Measurements from ENCODE around the gene RNF208. TPM values are rescaled to one million over a fixed set of nuclear protein-coding genes. Genes with fewer than 3 reads are reported as not detected.

Gene RNF208
- total RNA-seq, 2 donors from 2014 or later: 3.7 TPM; not detected in 1

DNA sequence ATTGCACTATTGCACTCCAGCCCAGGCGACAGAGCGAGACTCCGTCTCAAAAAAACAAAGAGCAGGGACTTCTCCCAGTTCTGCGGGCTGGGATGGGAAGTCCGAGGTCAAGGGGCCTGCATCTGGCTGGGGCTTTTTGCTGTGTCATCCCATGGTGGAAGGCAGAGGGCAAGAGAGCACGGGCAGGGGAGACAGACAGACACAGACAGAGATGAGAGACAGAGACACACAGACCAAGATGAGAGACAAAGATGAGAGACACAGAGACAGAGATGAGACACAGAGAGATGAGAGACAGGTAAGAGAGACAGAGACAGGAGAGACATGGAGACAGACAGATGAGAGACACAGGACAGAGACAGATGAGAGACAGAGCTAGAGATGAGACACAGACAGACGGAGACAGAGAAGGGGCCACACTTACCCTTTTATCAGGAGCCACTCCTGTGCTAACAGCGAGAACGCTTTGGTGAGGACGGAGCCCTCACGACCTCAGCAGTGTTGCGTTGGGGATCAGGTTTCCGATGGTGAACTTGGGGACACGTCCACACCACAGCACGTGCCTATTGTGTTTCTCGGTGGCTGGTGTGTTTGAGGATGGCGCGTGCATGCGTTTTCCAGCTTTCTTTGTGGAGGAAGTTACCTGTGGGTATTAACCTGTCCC, 46.6 kb upstream of the RNF208 start:
- peaks cover 57% of the 10 kb centered on the region for H3K36me3 ChIP-seq
- DNase-seq (ENCODE audit: low spot score) (no peak), ATAC-seq (ENCODE audit: insufficient number of reproducible peaks, low FRiP score, low read depth) (no peak)
- peak overlapping the region; percentile 37 for H3K4me3 ChIP-seq
- peaks cover 17 to 35% of the 10 kb centered on the region in 2 donors for H3K4me1 ChIP-seq (ENCODE audit: control insufficient read depth in 1 of 2, low read depth in 2 of 2)
- no peaks in the 10 kb centered on the region for H3K27me3 ChIP-seq (replicated peaks; ENCODE audit: insufficient read depth)
- TF ChIP-seq, protein P1, sequence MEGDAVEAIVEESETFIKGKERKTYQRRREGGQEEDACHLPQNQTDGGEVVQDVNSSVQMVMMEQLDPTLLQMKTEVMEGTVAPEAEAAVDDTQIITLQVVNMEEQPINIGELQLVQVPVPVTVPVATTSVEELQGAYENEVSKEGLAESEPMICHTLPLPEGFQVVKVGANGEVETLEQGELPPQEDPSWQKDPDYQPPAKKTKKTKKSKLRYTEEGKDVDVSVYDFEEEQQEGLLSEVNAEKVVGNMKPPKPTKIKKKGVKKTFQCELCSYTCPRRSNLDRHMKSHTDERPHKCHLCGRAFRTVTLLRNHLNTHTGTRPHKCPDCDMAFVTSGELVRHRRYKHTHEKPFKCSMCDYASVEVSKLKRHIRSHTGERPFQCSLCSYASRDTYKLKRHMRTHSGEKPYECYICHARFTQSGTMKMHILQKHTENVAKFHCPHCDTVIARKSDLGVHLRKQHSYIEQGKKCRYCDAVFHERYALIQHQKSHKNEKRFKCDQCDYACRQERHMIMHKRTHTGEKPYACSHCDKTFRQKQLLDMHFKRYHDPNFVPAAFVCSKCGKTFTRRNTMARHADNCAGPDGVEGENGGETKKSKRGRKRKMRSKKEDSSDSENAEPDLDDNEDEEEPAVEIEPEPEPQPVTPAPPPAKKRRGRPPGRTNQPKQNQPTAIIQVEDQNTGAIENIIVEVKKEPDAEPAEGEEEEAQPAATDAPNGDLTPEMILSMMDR (IDR thresholded peaks at IDR 0.05): no peak
- peak overlapping the region; percentile 21 to 83 for H3K27ac ChIP-seq
- no peaks in the 10 kb centered on the region for H3K9me3 ChIP-seq

DNA sequence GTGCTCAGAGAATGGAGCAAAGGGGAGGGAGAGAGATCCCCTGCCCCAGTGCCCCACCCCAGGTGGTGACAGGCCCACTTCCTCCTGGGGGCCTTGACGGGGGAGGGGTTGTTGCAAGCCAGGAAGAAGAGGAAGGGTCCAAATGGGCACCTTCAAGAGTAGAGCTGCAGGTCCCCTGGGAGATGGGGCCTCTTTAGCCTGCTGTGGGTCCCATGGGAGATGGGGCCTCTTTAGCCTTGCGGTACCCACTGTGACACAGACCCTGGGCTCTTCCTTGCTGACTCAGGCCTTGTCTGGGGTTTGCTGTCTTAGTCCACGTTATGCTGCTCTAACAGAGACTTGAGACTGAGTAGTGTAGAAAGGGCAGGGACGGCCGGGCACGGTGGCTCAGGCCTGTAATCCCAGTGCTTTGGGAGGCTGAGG, 45.9 kb upstream of the RNF208 start:
- H3K4me3 ChIP-seq: no peak overlapping the region
- no peaks in the 10 kb centered on the region for H3K9me3 ChIP-seq
- peaks cover 55% of the 10 kb centered on the region for H3K36me3 ChIP-seq
- H3K27ac ChIP-seq: peak overlapping the region in 1 of 2 donors; percentile 83
- TF ChIP-seq, protein P1 (IDR thresholded peaks at IDR 0.05): no peak
- ATAC-seq (ENCODE audit: insufficient number of reproducible peaks, low FRiP score, low read depth): no peak
- no peaks in the 10 kb centered on the region for H3K27me3 ChIP-seq (replicated peaks; ENCODE audit: insufficient read depth)
- H3K4me1 ChIP-seq (ENCODE audit: control insufficient read depth in 1 of 2, low read depth in 2 of 2): peaks cover 17 to 35% of the 10 kb centered on the region in 2 donors
- no peak for DNase-seq (ENCODE audit: low spot score)

DNA sequence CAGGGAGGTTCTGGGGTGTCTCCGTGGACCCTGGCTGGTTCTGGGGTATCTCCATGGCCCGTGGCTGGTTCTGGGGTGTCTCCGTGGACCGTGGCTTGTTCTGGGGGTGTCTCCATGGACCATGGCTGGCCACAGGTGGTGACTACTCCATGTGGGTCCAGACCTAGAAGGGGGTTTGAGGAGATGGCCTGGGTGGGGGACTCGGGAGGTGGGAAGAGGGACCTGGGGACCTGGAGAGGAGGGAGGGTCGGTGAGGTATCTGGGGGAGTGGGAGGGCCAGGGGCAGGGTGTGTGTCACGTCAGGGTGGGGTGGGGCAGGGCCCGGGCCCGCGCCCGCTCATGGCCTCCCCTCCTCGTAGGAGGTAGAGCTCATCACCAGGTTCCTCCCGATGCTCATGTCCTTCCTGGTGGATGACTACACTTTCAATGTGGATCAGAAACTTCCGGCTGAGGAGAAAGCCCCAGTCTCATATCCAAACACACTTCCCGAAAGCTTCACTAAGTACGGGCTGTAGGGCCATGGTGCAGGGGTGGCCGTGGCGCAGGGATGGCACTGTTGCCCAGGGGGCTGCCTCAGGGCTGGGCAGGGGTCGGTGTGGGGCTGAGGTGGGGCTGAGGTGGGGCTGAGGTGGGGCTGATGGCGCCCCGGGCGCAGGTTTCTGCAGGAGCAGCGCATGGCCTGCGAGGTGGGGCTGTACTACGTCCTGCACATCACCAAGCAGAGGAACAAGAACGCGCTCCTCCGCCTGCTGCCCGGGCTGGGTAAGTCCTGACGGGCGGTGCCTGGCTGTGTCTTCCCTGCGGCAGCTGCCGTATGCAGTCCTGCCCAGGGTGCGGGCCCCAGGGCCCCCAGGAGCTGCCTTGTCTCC, 44.8 kb upstream of the RNF208 start:
- H3K27me3 ChIP-seq (replicated peaks; ENCODE audit: insufficient read depth): no peaks in the 10 kb centered on the region
- TF ChIP-seq, protein P1 (IDR thresholded peaks at IDR 0.05): no peak
- H3K36me3 ChIP-seq: peaks cover 44% of the 10 kb centered on the region

DNA sequence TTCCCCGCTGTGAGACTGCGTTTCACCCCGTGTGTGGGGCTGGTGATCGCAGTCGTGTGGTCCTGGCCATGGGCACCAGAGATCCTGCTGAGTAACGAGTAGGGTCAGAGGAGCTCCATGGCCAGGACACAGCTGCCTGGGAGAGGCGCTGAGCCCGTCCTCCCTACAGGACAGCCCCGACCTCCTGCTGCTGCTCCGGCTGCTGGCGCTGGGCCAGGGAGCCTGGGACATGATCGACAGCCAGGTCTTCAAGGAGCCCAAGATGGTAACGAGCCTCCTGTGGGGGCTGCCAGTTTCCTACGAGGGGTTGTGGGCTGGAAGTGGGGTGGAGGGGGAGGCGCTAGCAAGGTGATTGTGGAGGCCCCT, 44.1 kb upstream of the RNF208 start:
- TF ChIP-seq, protein P1 (IDR thresholded peaks at IDR 0.05): no peak
- Histone ChIP-seq H3K36me3 (peaks cover 41% of the 10 kb centered on the region), H3K27me3 (replicated peaks; ENCODE audit: insufficient read depth) (no peaks in the 10 kb centered on the region), H3K9me3 (no peaks in the 10 kb centered on the region), H3K4me1 (ENCODE audit: control insufficient read depth in 1 of 2, low read depth in 2 of 2) (peaks cover 14 to 34% of the 10 kb centered on the region in 2 donors), H3K4me3 (no peak overlapping the region), H3K27ac (no peak overlapping the region)
- ATAC-seq (ENCODE audit: insufficient number of reproducible peaks, low FRiP score, low read depth) (no peak), DNase-seq (ENCODE audit: low spot score) (no peak)

More for the DNA sequence above, 44.8 kb upstream of the RNF208 start:
- ATAC-seq (ENCODE audit: insufficient number of reproducible peaks, low FRiP score, low read depth) (no peak), DNase-seq (ENCODE audit: low spot score) (no peak)
- Histone ChIP-seq H3K4me3 (no peak overlapping the region), H3K4me1 (ENCODE audit: control insufficient read depth in 1 of 2, low read depth in 2 of 2) (peaks cover 17 to 35% of the 10 kb centered on the region in 2 donors), H3K9me3 (no peaks in the 10 kb centered on the region), H3K27ac (no peak overlapping the region)

DNA sequence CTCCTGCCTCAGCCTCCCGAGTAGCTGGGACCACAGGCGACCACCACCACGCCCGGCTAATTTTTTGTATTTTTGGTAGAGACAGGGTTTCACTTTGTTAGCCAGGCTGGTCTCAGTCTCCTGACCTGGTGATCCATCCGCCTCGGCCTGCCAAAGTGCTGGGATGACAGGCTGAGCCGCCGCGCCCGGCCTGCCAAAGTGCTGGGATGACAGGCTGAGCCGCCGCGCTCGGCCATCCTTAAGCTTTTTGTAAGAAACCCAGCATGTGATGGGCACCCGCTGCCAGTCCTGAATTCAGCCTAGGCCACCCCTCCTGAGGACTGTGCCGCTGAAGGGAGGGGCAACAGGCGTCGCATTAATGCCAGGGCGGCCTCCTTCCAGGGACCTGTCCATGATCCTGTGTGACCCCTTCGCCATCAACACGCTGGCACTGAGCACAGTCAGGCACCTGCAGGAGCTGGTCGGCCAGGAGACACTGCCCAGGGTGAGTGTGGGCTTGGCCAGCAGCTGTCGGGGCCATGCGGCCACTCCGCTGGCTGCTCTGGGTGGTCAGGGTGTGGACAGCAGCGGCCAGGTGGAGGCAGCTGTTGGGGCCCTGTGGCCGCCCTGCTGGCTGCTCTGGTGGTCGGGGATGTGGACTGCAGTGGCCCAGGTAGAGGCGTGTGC, 43.6 kb upstream of the RNF208 start:
- H3K27ac ChIP-seq: no peak overlapping the region
- H3K4me3 ChIP-seq: no peak overlapping the region
- peaks cover 12 to 29% of the 10 kb centered on the region in 2 donors for H3K4me1 ChIP-seq (ENCODE audit: control insufficient read depth in 1 of 2, low read depth in 2 of 2)
- H3K9me3 ChIP-seq: no peaks in the 10 kb centered on the region
- DNase-seq (ENCODE audit: low spot score): no peak
- ATAC-seq (ENCODE audit: insufficient number of reproducible peaks, low FRiP score, low read depth): no peak
- H3K27me3 ChIP-seq (replicated peaks; ENCODE audit: insufficient read depth): no peaks in the 10 kb centered on the region
- TF ChIP-seq, protein P1 (IDR thresholded peaks at IDR 0.05): no peak
- peaks cover 38% of the 10 kb centered on the region for H3K36me3 ChIP-seq

All from thoracic aorta (tissue), 2 donors.